Fibroblast of mammary gland (primary cell): Measurements from ENCODE around the gene PTGR3.

Experiments
- DNase-seq: peaks from one replicate; pipeline ENCODE4 v3.0.0-alpha.2; 2010; ENCODE audit warnings: low read depth
- H3K4me3 ChIP-seq: 2 replicates; pipeline ENCODE4 v1.5.1; 2011; ENCODE audit warnings: low read depth, mild to moderate bottlenecking, low read length, moderate library complexity; ENCODE audit not compliant: control insufficient read depth
- TF ChIP-seq, protein P1 (sequence below): conservative IDR thresholded peaks from 2 replicates; pipeline ENCODE4 v1.5.1; 2011; ENCODE audit warnings: low read depth, low read length, inconsistent platforms; ENCODE audit not compliant: control insufficient read depth, insufficient read depth

PTGR3 gene

DNA sequence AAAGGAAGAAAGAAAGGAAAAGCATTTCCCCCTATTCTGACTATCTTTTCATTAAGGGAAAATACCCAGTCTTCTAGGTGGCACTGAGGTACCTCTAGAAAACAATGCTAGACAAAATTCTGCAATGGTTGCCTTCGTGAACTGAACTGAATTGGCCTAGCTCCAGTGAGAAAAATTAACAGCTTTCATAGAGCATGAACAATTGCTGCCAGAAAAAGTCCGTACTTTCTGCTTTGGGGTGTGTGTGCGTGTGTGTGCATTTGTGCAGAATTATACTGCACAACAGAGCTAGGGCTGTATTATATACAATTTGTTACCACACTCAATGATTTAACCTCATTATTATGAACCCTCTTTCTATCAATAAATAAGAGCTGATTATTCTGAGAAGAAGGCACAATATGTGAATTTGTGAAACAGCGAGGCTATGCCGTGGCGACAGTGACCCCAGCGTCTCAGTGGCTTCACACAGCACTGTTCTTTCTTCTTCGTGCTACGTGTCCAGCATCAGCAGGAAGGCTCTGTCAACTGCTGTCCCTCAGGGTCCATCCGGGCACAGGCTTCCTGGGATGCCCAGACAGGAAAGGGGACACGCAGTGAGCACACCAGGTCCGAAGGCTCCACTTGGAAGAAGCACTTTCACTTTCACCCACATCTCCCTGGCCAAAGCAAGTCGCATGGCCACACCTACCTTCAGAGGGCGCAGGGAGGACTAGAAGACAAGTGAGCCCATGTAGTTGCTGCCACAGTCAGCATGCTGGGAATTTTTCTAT, 47.5 kb downstream of the PTGR3 start:
- TF ChIP-seq, protein P1, sequence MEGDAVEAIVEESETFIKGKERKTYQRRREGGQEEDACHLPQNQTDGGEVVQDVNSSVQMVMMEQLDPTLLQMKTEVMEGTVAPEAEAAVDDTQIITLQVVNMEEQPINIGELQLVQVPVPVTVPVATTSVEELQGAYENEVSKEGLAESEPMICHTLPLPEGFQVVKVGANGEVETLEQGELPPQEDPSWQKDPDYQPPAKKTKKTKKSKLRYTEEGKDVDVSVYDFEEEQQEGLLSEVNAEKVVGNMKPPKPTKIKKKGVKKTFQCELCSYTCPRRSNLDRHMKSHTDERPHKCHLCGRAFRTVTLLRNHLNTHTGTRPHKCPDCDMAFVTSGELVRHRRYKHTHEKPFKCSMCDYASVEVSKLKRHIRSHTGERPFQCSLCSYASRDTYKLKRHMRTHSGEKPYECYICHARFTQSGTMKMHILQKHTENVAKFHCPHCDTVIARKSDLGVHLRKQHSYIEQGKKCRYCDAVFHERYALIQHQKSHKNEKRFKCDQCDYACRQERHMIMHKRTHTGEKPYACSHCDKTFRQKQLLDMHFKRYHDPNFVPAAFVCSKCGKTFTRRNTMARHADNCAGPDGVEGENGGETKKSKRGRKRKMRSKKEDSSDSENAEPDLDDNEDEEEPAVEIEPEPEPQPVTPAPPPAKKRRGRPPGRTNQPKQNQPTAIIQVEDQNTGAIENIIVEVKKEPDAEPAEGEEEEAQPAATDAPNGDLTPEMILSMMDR = no peak
- H3K4me3 ChIP-seq = no peak overlapping the region
- no peak for DNase-seq

DNA sequence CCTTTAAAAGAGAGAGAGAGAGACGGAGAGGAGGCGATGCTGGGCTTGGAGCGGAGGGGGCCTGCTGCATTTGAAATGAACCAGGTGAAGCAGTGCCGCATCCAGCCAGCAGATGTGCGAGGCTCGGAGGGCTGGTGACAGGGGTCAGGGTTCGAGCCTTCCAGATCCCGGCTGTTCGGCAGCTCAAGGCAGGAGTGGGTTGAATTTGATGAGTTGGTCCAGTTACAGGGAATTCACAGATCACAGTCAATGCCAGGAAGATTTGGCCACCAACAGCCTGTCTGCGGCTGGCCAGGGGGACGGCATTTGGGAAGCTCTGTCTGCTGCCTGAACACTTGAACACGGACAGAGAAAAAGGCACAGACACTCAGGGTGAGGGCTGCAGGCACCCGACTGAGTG, 48.6 kb downstream of the PTGR3 start:
- DNase-seq = no peak
- H3K4me3 ChIP-seq = no peak overlapping the region
- TF ChIP-seq, protein P1 = no peak

DNA sequence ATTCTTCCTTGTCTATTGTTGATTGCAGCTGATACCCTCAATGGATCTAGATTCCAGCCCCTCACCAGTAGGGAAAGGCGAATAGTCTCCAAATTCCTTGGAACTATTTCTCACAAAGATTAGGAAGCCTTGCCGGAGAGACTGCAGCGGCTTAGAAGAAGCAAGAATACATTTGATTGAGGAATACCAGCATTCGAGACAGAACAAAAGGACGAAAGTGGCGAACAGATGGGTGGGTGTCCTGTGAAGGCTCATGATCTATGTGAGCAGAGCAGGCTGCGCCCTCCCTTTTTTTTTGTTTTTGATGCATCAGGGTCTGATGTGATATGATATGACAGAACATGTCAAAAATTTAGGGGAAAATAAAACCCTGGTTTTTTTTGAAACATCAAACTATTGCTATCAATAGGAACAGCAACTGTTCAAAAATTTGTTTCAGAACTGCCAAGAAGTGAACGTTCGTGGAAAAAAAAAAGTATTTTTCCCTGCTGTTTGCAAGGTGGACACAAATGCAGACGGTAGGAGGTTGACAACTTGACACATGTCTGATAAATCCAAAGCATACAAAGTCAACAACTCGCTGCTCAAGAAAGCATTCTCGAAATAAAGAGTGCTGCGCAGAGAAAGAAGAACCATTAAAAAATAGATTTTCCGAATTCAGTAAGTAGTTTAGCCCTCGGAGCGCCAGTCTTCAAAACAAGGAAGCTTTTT, 49.1 kb downstream of the PTGR3 start:
- TF ChIP-seq, protein P1 = no peak
- DNase-seq = no peak
- no peak overlapping the region for H3K4me3 ChIP-seq

DNA sequence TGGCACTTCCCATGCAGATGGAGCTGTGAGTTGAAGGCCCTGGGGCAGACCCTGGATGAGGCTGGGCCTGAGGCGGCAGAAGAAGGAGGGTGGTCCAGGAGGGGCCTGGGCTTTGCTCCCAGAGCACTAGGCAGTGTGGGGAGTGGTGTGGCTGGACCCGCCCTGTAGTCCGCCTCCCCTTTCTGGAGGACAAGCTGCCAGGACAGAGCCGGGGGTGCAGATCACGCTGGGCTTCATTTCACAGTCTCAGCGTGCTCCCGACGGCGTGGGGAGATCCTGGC, 49.8 kb downstream of the PTGR3 start:
- H3K4me3 ChIP-seq = no peak overlapping the region
- DNase-seq = no peak
- TF ChIP-seq, protein P1 = no peak
